ENCODE measurements around the gene C1QTNF12. TPM values are rescaled to one million over a fixed set of nuclear protein-coding genes. Genes with fewer than 3 reads are reported as not detected.

The C1QTNF12 gene
- polyA plus RNA-seq, 1 experiment = 0.21 TPM

- no peak for DNase-seq (ENCODE audit: low read depth, low spot score)
- no peak for TF ChIP-seq CTCF (IDR thresholded peaks at IDR 0.05; ENCODE audit: low read depth, low read length)
- no peak overlapping the region for H3K4me3 ChIP-seq (ENCODE audit: low read depth, low read length)
- H3K27me3 ChIP-seq (ENCODE audit: control insufficient read depth, insufficient read depth, low read length) = no peaks in the 10 kb centered on the region
- no peaks in the 10 kb centered on the region; the same call in 1 of the 2 replicates for H3K9me3 ChIP-seq (ENCODE audit: control insufficient read depth, insufficient read depth, low read length)
- H3K27ac ChIP-seq (ENCODE audit: low read depth, low read length) = no peak overlapping the region
- ChIA-PET POLR2A (no interaction called here), CTCF (no interaction called here)
Measured at GRCh38 chr1:1225238-1225845, 21.2 kb downstream of the C1QTNF12 start.

GRCh38 chr1:1223891-1224290 lies 22.6 kb downstream of the C1QTNF12 start:
- no peak for TF ChIP-seq CTCF (IDR thresholded peaks at IDR 0.05; ENCODE audit: low read depth, low read length)
- ChIA-PET CTCF (no interaction called here), POLR2A (interaction anchor here (0.6 kb wide), 1 partner anchor 98 kb away, joined by 6 read pairs; no protein-coding TSS in a partner anchor)
- Histone ChIP-seq H3K4me3 (ENCODE audit: low read depth, low read length) (no peak overlapping the region), H3K9me3 (ENCODE audit: control insufficient read depth, insufficient read depth, low read length) (peaks cover under 1% of the 10 kb centered on the region; the same call in 1 of the 2 replicates), H3K27ac (ENCODE audit: low read depth, low read length) (no peak overlapping the region), H3K27me3 (ENCODE audit: control insufficient read depth, insufficient read depth, low read length) (no peaks in the 10 kb centered on the region)
- no peak for DNase-seq (ENCODE audit: low read depth, low spot score)

GRCh38 chr1:1223321-1223720 lies 23.2 kb downstream of the C1QTNF12 start:
- TF ChIP-seq CTCF (IDR thresholded peaks at IDR 0.05; ENCODE audit: low read depth, low read length) = no peak
- Histone ChIP-seq H3K9me3 (ENCODE audit: control insufficient read depth, insufficient read depth, low read length) (peaks cover 6% of the 10 kb centered on the region; the same call in 1 of the 2 replicates), H3K27me3 (ENCODE audit: control insufficient read depth, insufficient read depth, low read length) (no peaks in the 10 kb centered on the region), H3K4me3 (ENCODE audit: low read depth, low read length) (no peak overlapping the region), H3K27ac (ENCODE audit: low read depth, low read length) (no peak overlapping the region)
- CTCF ChIA-PET = no interaction called here
- no peak for DNase-seq (ENCODE audit: low read depth, low spot score)
- POLR2A ChIA-PET = no interaction called here

- Histone ChIP-seq H3K27ac (ENCODE audit: low read depth, low read length) (no peak overlapping the region), H3K4me3 (ENCODE audit: low read depth, low read length) (no peak overlapping the region), H3K27me3 (ENCODE audit: control insufficient read depth, insufficient read depth, low read length) (no peaks in the 10 kb centered on the region), H3K9me3 (ENCODE audit: control insufficient read depth, insufficient read depth, low read length) (peaks cover 11% of the 10 kb centered on the region; the same call in 1 of the 2 replicates)
- ChIA-PET CTCF (no interaction called here), POLR2A (interaction anchor here (0.6 kb wide), 1 partner anchor 180 kb away, joined by 4 read pairs; no protein-coding TSS in a partner anchor)
- DNase-seq (ENCODE audit: low read depth, low spot score) = no peak
- TF ChIP-seq CTCF (IDR thresholded peaks at IDR 0.05; ENCODE audit: low read depth, low read length) = no peak
Measured at GRCh38 chr1:1222575-1223225, 23.8 kb downstream of the C1QTNF12 start.

- Histone ChIP-seq H3K4me3 (ENCODE audit: low read depth, low read length) (no peak overlapping the region), H3K27me3 (ENCODE audit: control insufficient read depth, insufficient read depth, low read length) (no peaks in the 10 kb centered on the region), H3K27ac (ENCODE audit: low read depth, low read length) (no peak overlapping the region), H3K9me3 (ENCODE audit: control insufficient read depth, insufficient read depth, low read length) (peaks cover 14% of the 10 kb centered on the region; the same call in 1 of the 2 replicates)
- no peak for DNase-seq (ENCODE audit: low read depth, low spot score)
- no peak for TF ChIP-seq CTCF (IDR thresholded peaks at IDR 0.05; ENCODE audit: low read depth, low read length)
- ChIA-PET CTCF (no interaction called here), POLR2A (interaction anchor here (0.6 kb wide), 1 partner anchor 181 kb away, joined by 4 read pairs; no protein-coding TSS in a partner anchor)
Measured at GRCh38 chr1:1221887-1222574, 24.5 kb downstream of the C1QTNF12 start.
